Nephron progenitor cell (in vitro differentiated cells): ENCODE measurements around the gene NLRC5.

Experiments used
- DNase-seq: peaks from one replicate; pipeline ENCODE4 v3.0.0; 2021
- H3K27ac Mint-ChIP-seq: 2 replicates; pipeline ENCODE4 v1.8.0; 2021; ENCODE audit warnings: mild to moderate bottlenecking, moderate library complexity, mixed read lengths
- H3K27me3 Mint-ChIP-seq: 2 replicates; pipeline ENCODE4 v1.8.0; 2021; ENCODE audit warnings: mild to moderate bottlenecking, low read depth, mixed read lengths; ENCODE audit not compliant: poor library complexity
- H3K36me3 Mint-ChIP-seq: 2 replicates; pipeline ENCODE4 v1.8.0; 2021; ENCODE audit warnings: low read depth, mixed read lengths
- H3K4me1 Mint-ChIP-seq: 2 replicates; pipeline ENCODE4 v1.8.0; 2021; ENCODE audit warnings: mixed read lengths
- H3K4me3 Mint-ChIP-seq: 2 replicates; pipeline ENCODE4 v1.8.0; 2021; ENCODE audit warnings: mild to moderate bottlenecking, moderate library complexity, mixed read lengths
- H3K9me3 Mint-ChIP-seq: 2 replicates; pipeline ENCODE4 v1.8.0; 2021; ENCODE audit warnings: mild to moderate bottlenecking, moderate library complexity, mixed read lengths
- TF ChIP-seq, protein P1 (sequence below): fragments of 200-600 bp; sonication (generic); IDR thresholded peaks from 2 replicates; pipeline ENCODE4 v1.5.0; 2021; ENCODE audit warnings: antibody characterized with exemption

Gene NLRC5

DNA sequence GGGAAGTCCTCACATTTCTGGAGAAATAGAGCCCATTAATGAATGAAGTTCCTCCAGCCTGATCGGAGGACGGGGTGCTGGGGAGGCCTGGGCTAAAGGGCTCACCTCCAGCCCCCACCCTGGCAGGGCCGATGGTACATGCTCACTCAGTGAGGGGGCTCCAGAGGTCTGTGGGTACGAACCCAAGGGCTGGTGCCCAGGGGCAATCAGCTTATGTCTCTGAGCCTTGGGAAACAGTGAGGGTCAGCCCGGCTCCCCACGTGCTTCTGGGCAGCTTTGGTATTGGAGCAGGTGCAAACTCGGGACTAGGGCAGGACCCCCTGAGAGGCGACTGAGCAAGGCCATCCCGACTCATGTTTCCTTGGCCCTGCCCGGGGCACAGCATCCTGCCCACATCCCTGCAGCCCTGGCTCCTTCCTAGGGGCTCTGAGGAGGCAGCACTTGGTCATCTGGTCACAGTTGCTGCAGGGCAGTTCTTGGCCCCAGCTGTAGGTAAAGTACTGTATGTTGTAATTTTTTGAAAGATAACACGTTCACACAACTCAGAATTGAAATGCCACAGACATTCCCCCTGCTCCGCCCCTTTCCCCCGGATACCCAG lies 28.6 kb upstream of the NLRC5 start:
- Mint-ChIP-seq H3K27me3 (peaks cover 21% of the 10 kb centered on the region), H3K4me3 (no peak overlapping the region), H3K27ac (no peak overlapping the region), H3K4me1 (peaks cover 3% of the 10 kb centered on the region), H3K36me3 (no peaks in the 10 kb centered on the region), H3K9me3 (peaks cover 4% of the 10 kb centered on the region)
- TF ChIP-seq, protein P1, sequence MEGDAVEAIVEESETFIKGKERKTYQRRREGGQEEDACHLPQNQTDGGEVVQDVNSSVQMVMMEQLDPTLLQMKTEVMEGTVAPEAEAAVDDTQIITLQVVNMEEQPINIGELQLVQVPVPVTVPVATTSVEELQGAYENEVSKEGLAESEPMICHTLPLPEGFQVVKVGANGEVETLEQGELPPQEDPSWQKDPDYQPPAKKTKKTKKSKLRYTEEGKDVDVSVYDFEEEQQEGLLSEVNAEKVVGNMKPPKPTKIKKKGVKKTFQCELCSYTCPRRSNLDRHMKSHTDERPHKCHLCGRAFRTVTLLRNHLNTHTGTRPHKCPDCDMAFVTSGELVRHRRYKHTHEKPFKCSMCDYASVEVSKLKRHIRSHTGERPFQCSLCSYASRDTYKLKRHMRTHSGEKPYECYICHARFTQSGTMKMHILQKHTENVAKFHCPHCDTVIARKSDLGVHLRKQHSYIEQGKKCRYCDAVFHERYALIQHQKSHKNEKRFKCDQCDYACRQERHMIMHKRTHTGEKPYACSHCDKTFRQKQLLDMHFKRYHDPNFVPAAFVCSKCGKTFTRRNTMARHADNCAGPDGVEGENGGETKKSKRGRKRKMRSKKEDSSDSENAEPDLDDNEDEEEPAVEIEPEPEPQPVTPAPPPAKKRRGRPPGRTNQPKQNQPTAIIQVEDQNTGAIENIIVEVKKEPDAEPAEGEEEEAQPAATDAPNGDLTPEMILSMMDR, result no peak
- no peak for DNase-seq

DNA sequence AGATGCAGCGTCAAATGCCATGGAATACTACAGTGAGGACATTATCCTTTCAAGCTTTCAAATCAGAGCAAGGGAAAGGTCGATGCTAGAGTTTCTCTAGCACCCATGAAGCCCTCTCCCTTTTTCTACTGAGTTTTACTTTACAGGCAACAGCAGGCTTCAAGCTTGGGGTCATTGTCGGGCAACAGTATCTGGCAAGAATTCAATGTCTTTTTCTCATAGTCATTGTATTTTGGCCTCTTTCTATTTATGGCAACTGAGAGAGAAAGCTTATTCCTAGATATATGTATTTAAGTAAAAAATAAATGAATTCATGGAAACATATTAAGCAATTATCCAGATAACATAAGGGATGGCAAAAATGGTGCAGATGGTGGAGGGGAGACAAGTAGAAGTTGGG lies 28.0 kb upstream of the NLRC5 start:
- TF ChIP-seq, protein P1, result no peak
- H3K4me1 Mint-ChIP-seq, result peaks cover 6% of the 10 kb centered on the region
- H3K9me3 Mint-ChIP-seq, result no peaks in the 10 kb centered on the region
- H3K27me3 Mint-ChIP-seq, result peaks cover 21% of the 10 kb centered on the region
- H3K4me3 Mint-ChIP-seq, result no peak overlapping the region
- DNase-seq, result no peak
- no peaks in the 10 kb centered on the region for H3K36me3 Mint-ChIP-seq
- no peak overlapping the region for H3K27ac Mint-ChIP-seq

DNA sequence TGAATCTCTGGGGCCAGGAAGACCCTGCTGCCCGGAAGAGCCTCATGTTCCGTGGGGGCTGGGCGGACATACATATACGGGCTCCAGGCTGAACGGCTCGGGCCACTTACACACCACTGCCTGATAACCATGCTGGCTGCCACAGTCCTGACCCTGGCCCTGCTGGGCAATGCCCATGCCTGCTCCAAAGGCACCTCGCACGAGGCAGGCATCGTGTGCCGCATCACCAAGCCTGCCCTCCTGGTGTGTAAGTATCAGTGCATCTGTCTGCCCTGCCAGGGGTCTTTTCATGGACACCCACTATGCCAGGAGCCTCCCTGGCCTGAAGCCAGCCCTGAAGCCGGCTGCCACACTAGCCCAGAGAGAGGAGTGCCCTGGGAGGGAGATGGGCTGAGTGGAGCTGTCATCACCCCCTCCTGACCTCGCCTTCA lies 27.5 kb upstream of the NLRC5 start, which contains the start of gene CETP:
CETP (plus strand) TSS at position 100 of the 431 bp plus-strand sequence; CDS start at position 130, 30 bp downstream.
- Mint-ChIP-seq H3K4me1 (peaks cover 6% of the 10 kb centered on the region), H3K4me3 (no peak within 1 kb of the TSS), H3K9me3 (no peaks in the 10 kb centered on the region), H3K36me3 (no peaks in the 10 kb centered on the region), H3K27ac (no peak within 1 kb of the TSS), H3K27me3 (peaks cover 18% of the 10 kb centered on the region)
- TF ChIP-seq, protein P1, result no peak
- DNase-seq, result no peak

DNA sequence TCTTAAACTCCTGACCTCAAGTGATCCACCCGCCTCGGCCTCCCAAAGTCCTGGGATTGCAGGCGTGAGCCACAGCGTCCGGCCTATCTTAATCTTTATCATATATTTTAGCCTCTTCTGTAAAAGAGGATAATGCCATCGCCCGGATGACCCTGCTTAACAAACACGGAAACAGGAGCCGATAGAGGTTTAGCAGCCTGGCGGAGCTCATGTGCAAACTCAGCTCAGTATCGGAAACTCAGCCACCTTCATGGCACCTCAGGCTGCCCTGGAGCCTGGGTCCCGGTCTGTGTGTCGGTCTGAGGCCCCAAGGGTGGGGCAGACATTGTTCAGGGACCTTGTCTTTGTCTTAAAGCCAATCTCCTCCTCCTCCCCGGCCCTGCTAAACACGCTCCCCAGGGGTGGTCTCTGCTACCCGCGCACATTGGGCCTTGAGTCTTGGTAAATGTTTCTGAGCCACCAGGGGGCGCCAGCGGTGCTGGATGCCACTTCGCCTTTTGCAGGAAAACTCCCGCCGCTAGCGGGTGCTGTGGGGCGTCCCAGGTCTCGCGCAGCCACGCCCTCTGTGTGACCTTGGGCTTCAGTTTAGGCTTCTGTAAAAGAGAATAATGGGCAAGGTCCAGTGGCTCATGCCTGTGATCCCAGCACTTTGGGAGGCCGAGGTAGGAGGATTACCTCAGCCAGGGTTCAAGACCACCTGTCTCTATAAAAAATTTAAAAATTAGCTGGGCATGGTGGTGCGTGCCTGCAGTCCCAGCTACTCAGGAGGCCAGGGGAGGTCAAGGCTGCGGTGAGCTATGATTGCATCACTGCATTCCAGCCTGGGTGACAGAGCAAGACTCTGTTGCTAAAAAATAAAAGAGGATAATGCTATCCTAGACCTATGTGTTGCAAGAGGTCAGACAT lies 24.9 kb upstream of the NLRC5 start:
- Mint-ChIP-seq H3K27ac (no peak overlapping the region), H3K9me3 (no peaks in the 10 kb centered on the region)
- DNase-seq, result peak; percentile 94

DNA sequence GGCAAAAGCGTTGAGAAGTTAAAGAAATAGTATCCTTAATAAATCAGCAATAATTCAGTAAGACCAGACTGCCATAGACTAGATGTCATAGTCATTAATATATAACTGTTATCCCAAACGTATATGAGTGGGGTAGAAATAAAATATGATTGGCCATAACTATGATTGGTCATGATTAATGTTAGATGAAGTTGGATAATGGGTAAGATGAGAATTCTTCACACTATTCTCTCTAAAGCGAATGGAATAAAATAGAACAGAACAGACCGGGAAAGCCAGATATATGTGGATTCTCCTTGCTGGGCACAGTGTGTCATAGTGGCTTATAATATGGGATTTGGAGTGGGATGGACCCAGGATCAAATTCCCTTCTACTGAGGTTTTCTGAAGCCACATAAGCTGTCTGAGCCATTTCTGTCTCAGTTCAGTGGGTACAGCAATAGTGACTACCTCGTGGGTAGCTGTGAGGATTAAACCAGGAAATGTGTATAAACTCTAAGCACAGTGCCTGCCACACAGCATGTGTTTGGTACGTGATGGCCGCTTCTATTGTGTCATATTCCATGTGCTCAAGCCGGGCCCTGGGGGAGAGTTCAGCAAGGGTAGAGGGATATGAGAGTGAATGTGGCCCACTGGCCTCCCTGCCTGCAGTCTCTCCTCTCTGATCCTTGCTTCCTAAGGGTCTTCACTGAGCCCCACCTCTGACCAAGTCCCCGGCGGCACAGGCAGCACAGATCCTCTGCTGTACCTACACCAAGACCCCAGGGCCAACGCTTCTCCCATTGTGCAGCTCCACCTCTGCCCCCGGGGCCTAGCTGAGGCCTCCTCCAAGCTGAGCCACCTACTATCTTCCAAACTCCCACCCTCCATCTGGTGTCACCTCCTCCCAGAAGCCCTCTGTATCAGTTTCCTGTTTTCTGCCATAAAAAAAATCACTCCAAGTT lies 23.9 kb upstream of the NLRC5 start:
- H3K9me3 Mint-ChIP-seq, result no peaks in the 10 kb centered on the region
- no peak overlapping the region for H3K4me3 Mint-ChIP-seq
- no peak for DNase-seq
- no peak overlapping the region for H3K27ac Mint-ChIP-seq
- H3K36me3 Mint-ChIP-seq, result no peaks in the 10 kb centered on the region
- H3K27me3 Mint-ChIP-seq, result peaks cover 15% of the 10 kb centered on the region
- TF ChIP-seq, protein P1, result no peak
- peaks cover 6% of the 10 kb centered on the region for H3K4me1 Mint-ChIP-seq

More for the DNA sequence above, 24.9 kb upstream of the NLRC5 start:
- Mint-ChIP-seq H3K27me3 (peaks cover 21% of the 10 kb centered on the region), H3K4me3 (no peak overlapping the region), H3K4me1 (peaks cover 6% of the 10 kb centered on the region), H3K36me3 (no peaks in the 10 kb centered on the region)
- TF ChIP-seq, protein P1, result peak; percentile 95
